ENCODE data around the gene SSNA1. TPM values are rescaled to one million over a fixed set of nuclear protein-coding genes. Genes with fewer than 3 reads are reported as not detected.
A peak's percentile ranks its signal among the peaks of the same experiment; 100 is the strongest.

SSNA1 gene
- total and polyA plus RNA-seq, 9 donors: 1.6 to 60.7 (median 44.5) TPM

DNA sequence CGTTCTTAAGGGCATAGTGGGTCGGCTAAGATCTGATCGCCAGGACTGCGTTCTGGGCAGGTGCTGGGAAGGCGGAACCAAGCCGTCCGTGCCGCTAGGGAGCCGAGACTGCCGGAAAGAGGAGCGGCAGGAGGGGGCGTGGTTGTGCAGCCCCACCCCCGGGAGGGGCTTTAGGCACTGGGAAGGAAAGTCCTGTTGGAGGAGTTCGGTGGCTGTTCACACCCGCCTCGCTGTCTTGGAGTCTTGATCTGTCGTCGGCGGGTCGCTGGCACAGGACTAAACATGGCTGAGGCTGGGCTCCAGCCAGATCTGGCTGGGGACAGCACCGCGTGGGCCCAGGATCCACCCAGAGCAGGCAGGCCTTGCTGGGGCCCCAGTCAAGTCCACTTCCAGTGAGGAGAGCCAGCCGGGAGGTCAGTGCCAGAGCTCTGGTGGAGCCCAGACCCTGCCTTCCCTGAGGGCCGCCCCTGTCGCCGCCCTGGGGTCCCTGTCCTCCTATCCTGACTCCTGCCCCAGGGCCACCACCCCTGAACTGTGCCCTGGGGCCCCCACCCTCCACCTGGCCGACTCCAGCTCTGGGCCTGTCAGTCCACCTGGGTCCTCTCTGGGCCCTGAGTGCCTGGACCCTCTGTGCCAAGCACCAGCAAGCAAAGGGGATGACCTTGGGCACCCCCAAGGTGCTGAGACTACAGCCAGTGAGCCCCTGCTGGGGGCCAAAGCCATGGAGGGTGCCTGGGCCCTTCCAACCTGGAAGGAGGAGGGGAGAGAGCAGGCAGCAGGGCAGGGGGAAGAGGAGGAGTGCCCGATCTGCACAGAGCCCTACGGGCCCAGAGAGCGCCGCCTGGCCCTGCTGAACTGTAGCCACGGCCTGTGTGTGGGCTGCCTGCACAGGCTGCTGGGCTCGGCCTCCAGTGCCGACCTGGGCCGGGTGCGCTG lies 29.1 kb downstream of the SSNA1 start:
- no peaks in the 10 kb centered on the region for H3K27me3 ChIP-seq
- TF ChIP-seq EP300 (IDR thresholded peaks at IDR 0.05) (no peak), POLR2A (IDR thresholded peaks at IDR 0.05) (no peak)
- TF ChIP-seq, protein P1, sequence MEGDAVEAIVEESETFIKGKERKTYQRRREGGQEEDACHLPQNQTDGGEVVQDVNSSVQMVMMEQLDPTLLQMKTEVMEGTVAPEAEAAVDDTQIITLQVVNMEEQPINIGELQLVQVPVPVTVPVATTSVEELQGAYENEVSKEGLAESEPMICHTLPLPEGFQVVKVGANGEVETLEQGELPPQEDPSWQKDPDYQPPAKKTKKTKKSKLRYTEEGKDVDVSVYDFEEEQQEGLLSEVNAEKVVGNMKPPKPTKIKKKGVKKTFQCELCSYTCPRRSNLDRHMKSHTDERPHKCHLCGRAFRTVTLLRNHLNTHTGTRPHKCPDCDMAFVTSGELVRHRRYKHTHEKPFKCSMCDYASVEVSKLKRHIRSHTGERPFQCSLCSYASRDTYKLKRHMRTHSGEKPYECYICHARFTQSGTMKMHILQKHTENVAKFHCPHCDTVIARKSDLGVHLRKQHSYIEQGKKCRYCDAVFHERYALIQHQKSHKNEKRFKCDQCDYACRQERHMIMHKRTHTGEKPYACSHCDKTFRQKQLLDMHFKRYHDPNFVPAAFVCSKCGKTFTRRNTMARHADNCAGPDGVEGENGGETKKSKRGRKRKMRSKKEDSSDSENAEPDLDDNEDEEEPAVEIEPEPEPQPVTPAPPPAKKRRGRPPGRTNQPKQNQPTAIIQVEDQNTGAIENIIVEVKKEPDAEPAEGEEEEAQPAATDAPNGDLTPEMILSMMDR (IDR thresholded peaks at IDR 0.05): no peak
- H3K4me3 ChIP-seq: peak overlapping the region; percentile 14
- no peak overlapping the region for H3K27ac ChIP-seq
- H3K9me3 ChIP-seq: no peaks in the 10 kb centered on the region
- intact Hi-C loops (cut with DNase I): no loop called here
- 40 to 66% (median 46%) methylated on average over 16 to 36 of the region's 36 CpGs for WGBS, 3 donors
- DNase-seq: peak in 3 of 5 donors; percentile 51 to 72 (median 59)
- peaks cover 6% of the 10 kb centered on the region for H3K4me1 ChIP-seq (ENCODE audit: insufficient read depth)
- H3K36me3 ChIP-seq: no peaks in the 10 kb centered on the region

DNA sequence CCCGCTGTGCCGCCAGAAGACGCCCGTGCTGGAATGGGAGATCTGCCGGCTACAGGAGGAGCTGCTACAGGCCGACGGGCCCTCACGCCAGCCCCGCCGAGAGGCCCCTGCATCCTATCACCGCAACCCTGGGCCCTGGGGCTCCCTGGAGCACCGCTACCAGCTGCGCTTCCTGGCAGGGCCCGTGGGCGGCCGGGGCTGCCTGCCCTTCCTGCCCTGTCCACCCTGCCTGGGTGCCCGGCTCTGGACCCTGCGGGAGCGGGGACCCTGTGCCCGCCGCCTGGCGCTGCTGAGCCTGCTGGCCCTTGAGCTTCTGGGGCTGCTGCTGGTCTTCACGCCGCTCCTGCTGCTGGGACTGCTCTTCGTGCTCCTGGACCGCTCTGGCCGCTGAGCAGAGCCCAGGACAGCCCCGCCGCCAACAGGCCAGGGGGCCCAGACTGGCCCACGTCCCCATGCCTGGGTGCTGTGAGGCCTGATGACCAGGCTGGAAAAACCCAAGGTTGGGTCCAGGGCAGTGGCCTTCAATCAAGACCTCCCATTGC lies 29.8 kb downstream of the SSNA1 start:
- intact Hi-C loops (cut with DNase I): no loop called here
- H3K36me3 ChIP-seq: no peaks in the 10 kb centered on the region
- no peak overlapping the region for H3K27ac ChIP-seq
- no peaks in the 10 kb centered on the region for H3K9me3 ChIP-seq
- H3K4me3 ChIP-seq: no peak overlapping the region
- peaks cover 11% of the 10 kb centered on the region for H3K4me1 ChIP-seq (ENCODE audit: insufficient read depth)
- no peaks in the 10 kb centered on the region for H3K27me3 ChIP-seq
- TF ChIP-seq EP300 (IDR thresholded peaks at IDR 0.05): no peak
- TF ChIP-seq, protein P1 (IDR thresholded peaks at IDR 0.05): no peak
- TF ChIP-seq POLR2A (IDR thresholded peaks at IDR 0.05): no peak
- WGBS, 3 donors: 81 to 92% (median 90%) methylated on average over 20 to 30 of the region's 30 CpGs
- no peak for DNase-seq

DNA sequence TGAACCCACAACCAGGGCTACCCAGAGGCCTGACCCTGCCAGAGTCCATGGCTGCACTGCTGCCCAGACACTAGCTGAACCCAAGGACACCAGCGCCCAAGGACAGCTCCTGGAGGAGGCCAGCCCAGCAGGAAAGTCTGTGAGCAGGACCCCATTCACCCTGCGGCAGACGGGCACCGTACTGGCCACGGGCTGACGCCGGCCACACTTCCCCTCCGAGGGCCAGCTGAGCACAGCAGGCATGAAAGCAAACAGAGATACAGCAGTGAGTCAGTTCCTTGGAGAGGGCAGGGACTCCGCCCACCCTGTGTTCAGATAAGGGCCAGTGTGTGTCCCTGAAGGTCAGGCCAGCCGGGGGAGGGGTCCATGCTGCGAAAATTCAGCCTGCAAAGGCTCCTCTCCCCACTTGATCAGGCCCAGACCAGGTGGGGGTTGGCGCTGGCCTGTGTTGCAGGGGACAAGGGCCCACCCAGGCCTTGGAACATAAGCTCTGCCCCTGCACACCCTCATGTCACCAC lies 30.3 kb downstream of the SSNA1 start:
- no peak overlapping the region for H3K4me3 ChIP-seq
- no peaks in the 10 kb centered on the region for H3K9me3 ChIP-seq
- H3K27me3 ChIP-seq: no peaks in the 10 kb centered on the region
- H3K4me1 ChIP-seq (ENCODE audit: insufficient read depth): peaks cover 11% of the 10 kb centered on the region
- no peak for DNase-seq
- no peak overlapping the region for H3K27ac ChIP-seq
- H3K36me3 ChIP-seq: no peaks in the 10 kb centered on the region
- 25 to 35% (median 28%) methylated on average over 12 of the region's 12 CpGs for WGBS, 3 donors
- intact Hi-C loops (cut with DNase I): no loop called here
- TF ChIP-seq EP300 (IDR thresholded peaks at IDR 0.05): no peak

DNA sequence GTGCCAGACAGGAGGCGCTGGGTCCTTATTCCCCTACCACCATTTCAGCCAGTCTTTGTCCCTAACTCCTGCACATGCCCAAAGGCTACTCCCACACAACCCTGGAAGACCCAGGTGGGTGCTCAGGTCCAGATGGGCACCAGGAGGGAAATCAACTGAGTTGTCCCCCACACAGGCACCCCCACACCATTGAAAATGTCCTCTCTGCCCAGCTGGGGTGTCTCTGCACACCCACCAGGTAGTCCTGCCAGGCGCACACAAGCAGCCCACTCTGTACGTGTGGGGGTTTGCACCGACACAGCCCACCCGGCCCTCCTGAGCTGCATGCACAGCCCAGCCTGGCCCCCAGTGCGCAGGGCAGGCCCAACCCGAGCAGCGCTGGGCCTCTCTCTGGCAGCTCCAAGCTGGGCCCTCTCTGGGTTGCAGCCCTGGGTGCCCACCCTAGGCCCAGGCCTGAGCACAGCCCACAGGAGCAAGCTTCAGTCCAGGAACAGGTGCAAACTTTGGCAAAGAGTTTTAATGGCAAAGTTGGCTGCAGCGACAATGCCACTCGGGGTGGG lies 31.4 kb downstream of the SSNA1 start:
- Histone ChIP-seq H3K4me3 (no peak overlapping the region), H3K9me3 (no peaks in the 10 kb centered on the region), H3K36me3 (no peaks in the 10 kb centered on the region), H3K27ac (no peak overlapping the region), H3K4me1 (ENCODE audit: insufficient read depth) (peaks cover 11% of the 10 kb centered on the region), H3K27me3 (no peaks in the 10 kb centered on the region)
- TF ChIP-seq EP300 (IDR thresholded peaks at IDR 0.05) (no peak), POLR2A (IDR thresholded peaks at IDR 0.05) (no peak)
- TF ChIP-seq, protein P1 (IDR thresholded peaks at IDR 0.05): no peak
- intact Hi-C loops (cut with DNase I): loop anchor here in 1 of 4 donors (10.0 kb wide), 1 partner anchor 435 kb away; no protein-coding TSS in a partner anchor
- no peak for DNase-seq
- WGBS, 3 donors: 81 to 89% (median 86%) methylated on average over 10 of the region's 10 CpGs

All from ovary (tissue), 9 donors.